GM19468 (cell line): ENCODE results near the gene ABTB2.
A peak's percentile ranks its signal among the peaks of the same experiment; 100 is the strongest.

Experiments
- ATAC-seq: cut with Tn5 transposase; IDR thresholded peaks from one replicate; pipeline ENCODE4 v1.9.1; 2021; ENCODE audit warnings: mild to moderate bottlenecking, moderate library complexity, moderate number of reproducible peaks; ENCODE audit not compliant: unreplicated experiment; ENCODE audit errors: extremely low read depth

The ABTB2 gene

DNA sequence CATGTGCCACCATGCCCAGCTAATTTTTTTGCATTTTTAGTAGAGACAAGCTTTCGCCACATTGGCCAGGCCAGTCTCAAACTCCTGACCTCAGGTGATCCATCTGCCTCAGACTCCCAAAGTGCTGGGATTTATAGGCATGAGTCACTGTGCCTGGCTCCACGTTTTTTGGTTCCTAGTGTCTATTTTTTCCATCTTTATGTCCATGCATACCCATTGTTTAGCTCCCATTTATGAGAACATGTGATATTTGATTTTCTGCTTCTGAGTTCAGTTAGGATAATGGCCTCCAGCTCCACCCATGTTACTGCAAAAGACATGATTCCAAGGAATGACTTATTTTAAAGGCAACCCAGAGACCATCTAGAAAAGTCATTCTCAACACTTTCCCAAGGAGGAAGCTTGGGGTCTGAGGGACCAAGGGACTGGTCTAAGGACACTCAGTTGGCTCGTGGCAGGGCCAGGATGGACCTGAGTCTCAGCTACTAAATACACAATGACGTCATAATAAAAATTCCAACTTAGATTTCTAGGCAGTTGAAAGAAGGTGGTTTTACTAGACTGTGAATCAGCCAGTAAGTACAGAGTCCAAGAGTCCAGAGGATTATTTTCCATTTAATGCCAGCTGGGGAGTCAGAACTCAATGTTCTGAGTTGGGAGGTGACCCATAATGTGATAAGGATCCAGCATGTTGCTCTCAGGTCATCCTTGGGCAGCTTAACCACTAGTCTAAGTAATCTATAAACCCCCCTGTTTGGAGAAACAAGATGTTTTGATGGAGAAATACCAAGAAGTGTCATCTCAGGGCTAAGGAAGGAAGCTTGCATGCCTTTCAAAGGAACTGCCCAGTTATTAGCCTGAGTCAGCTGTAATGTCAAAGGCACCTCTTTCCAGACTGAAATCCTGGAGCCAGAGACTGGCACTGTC lies 39.4 kb downstream of the ABTB2 start:
- no peak for ATAC-seq

DNA sequence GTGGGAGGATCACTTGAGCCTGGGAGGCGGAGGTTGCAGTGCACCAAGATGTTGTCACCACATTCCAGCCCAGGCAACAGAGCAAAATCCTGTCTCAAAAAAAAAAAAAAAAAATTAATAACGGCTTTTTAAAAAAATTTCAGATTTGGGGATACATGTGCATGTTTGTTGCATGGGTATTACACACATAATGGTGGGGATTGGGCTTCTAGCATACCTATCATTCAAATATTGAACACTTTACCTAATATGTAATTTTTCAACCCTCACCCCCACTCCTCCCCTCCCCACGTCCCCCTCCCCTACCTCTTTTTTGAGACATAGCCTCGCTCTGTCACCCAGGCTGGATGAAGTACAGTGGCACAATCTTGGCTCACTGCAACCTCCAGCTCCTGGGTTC lies 40.1 kb downstream of the ABTB2 start:
- ATAC-seq, result no peak

DNA sequence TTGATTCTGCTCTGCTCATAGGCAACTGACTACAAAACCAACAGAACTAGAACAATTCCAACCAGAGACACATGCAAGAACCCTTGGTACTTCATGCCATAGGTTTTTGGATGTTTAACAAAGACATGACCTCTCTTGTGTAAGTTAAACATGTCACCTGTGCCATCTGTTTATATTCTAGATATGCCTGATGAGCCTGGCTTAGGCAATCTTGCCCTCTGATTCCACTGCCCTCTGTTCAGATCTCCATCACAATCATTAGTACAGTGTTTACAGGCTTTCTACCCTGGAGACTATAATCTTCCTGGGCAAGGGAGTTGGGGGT lies 40.8 kb downstream of the ABTB2 start:
- no peak for ATAC-seq

- no peak for ATAC-seq
Measured at GRCh38 chr11:34316347-34317035, 41.3 kb downstream of the ABTB2 start.

GRCh38 chr11:34315394-34315793 lies 42.4 kb downstream of the ABTB2 start:
- ATAC-seq, result no peak

GRCh38 chr11:34314936-34315335 lies 42.9 kb downstream of the ABTB2 start:
- ATAC-seq, result no peak

DNA sequence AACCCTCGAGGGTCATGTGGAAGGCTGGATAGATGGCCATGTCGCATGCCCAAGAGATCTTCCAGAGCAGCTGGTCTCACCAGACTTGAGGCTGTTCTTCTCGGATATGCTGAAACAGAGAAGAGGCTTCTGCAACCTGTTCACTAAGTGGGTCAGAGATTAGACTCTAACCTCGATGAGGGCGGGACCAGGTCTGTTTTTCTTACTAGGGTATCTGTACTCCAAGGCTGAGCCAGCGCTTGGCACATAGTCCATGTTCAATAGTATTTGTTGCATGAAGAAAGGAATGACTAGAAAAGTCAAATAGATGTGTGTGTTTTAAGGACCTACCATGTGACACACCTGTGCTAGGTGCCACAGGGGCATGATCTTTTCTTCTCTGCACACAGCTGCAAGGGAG lies 43.6 kb downstream of the ABTB2 start:
- no peak for ATAC-seq

DNA sequence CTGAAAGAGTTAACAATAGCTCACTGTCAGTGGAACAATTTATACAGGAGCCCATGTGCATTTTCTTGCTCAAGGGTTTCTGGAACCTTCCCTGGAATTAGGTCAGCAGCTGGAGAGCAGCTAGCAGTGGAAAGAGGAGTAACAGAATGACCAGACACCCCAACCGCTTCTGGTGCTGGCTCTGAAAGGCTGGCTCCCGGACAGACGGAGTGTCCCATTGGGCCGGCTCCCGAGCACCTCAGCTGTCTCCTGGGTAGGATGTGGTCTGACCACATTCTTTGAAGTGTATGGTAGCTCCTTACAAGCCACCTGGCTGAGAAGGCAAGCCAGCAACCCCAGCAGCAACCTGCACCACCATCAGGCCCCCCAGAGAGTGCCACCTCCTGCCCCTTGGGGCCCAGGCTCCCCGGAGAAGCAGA lies 44.7 kb downstream of the ABTB2 start:
- ATAC-seq, result peak; percentile 84

- ATAC-seq, result no peak
Measured at GRCh38 chr11:34311126-34311525, 46.7 kb downstream of the ABTB2 start.

GRCh38 chr11:34309965-34310364 lies 47.8 kb downstream of the ABTB2 start:
- ATAC-seq, result no peak

- no peak for ATAC-seq
Measured at GRCh38 chr11:34308913-34309585, 48.8 kb downstream of the ABTB2 start.

- no peak for ATAC-seq
Measured at GRCh38 chr11:34308049-34308912, 49.5 kb downstream of the ABTB2 start.

GRCh38 chr11:34305780-34306179 lies 52.0 kb downstream of the ABTB2 start:
- ATAC-seq, result no peak

GRCh38 chr11:34305193-34305592 lies 52.6 kb downstream of the ABTB2 start:
- no peak for ATAC-seq

DNA sequence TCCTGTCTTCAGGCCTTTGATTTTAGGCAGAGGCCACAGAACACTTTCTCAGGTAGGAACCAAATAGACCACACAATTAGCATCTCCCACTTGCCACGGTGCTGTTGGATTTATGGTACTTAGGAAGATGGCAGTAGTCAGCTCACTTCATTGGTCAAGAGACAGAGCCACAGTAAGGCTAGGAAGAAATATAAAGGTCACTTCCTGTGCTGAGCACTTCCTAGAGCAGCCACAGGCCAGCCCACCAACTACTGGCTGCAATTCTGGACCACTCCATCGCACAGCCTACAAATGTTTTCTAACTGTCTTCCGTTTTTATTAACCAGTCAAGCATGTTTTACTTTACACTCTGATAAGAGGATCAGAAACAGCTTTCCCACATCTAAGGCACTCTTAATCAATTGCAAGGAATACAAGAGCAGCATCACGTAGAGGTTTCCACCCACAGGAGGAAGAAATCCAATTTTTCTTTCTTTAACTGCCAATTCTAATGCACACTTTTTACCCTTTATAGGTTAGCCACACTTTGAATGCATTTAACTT lies 54.7 kb downstream of the ABTB2 start:
- no peak for ATAC-seq

- peak; percentile 30 for ATAC-seq
Measured at GRCh38 chr11:34302046-34302921, 55.5 kb downstream of the ABTB2 start.

- ATAC-seq, result no peak
Measured at GRCh38 chr11:34300926-34301295, 56.9 kb downstream of the ABTB2 start.

DNA sequence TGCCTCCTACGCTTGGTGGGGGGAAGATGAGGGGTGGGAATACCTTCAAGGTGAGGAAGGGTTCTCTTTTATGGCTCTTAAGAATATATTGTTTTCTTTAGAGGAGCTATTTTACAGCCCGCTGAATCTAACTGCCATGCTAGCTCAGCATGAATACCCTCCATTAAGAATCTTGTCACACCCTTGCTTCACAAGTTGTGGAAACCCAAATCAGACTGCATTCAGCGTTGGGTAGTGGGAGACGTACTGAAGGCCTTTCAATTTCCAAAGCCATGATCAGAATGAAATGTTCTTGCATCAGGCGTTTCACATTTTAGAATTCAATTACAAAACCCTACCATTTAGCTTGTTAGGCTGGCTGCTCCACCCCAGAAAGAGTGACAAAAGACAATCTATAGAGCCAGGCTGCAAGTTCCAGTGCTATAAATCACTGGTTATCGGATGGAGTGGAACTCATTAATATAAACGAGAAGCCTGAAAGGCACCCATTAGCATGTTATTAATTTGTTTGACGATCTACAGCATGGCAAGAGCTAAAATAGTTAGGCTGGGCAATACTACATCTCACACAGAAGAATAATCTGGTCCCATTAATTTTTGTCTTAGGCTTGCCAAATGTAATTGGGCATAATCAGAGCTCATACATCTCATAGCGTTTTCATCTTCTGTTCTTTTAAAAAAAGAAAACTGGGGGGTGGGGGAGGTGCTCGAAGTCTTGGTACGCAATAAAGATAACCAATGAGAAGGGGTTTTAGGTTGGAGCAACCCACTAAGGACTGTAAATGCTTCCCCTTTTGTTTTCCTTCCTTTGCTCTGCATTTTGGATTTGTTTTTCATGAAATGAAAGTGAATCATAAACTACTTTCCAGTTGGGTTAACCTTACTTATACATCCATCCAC lies 57.5 kb downstream of the ABTB2 start:
- ATAC-seq, result no peak
